Adrenal gland (tissue), 12 donors: ENCODE measurements around the gene AHI1. TPM values are rescaled to one million over a fixed set of nuclear protein-coding genes. Genes with fewer than 3 reads are reported as not detected.
A peak's percentile ranks its signal among the peaks of the same experiment; 100 is the strongest.

Experiments
- DNase-seq, 7 donors: peaks; one replicate each; pipeline ENCODE4 v3.0.0-alpha.2; 2019 to 2020
- H3K27ac ChIP-seq, 5 donors: fragments of 200-600 bp; sonication (generic) in 4 of 5; 1 replicate in 3 of 5; 2 replicates in 2 of 5; pipeline versions ENCODE4 v1.5.1 to v1.8.0; 2016 to 2020; ENCODE audit warnings: mild to moderate bottlenecking in 1 of 5
- H3K27me3 ChIP-seq: fragments of 200-600 bp; 2 replicates; pipeline ENCODE4 v1.8.0; 2021
- H3K36me3 ChIP-seq, 2 donors: fragments of 200-600 bp; replicated peaks in 1 of 2; 1 replicate in 1 of 2; 2 replicates in 1 of 2; pipeline versions ENCODE4 v1.5.1 to v1.8.0; 2018 to 2022
- H3K4me1 ChIP-seq, 2 donors: fragments of 200-600 bp; replicated peaks in 1 of 2; 1 replicate in 1 of 2; 2 replicates in 1 of 2; pipeline versions ENCODE4 v1.5.1 to v1.8.0; 2018 to 2021
- H3K4me3 ChIP-seq, 4 donors: fragments of 200-600 bp; sonication (generic) in 3 of 4; one replicate each; pipeline ENCODE4 v1.5.1; 2016 to 2018
- H3K9me3 ChIP-seq, 3 donors: fragments of 200-600 bp; sonication (generic) in 1 of 3; replicated peaks in 1 of 3; 1 replicate in 2 of 3; 2 replicates in 1 of 3; pipeline versions ENCODE4 v1.5.1 to v1.8.0; 2016 to 2021
- CTCF ChIP-seq, 6 experiments: fragments of 450-650 bp in 4 of 6; fragments of 200-600 bp in 2 of 6; sonication (generic) in 1 of 6; IDR thresholded peaks; 1 replicate in 5 of 6; 2 replicates in 1 of 6; pipeline versions ENCODE4 v1.5.1 to v1.8.0; 2016 to 2021; ENCODE audit warnings: antibody characterized with exemption in 6 of 6, mild to moderate bottlenecking in 2 of 6, moderate library complexity in 1 of 6
- POLR2A ChIP-seq, 2 donors: fragments of 450-650 bp; IDR thresholded peaks; one replicate each; pipeline ENCODE4 v1.6.1; 2017; ENCODE audit warnings: antibody characterized with exemption in 2 of 2, mild to moderate bottlenecking in 2 of 2, moderate library complexity in 1 of 2
- WGBS, 4 donors: extraction: QIAGEN DNeasy Blood & Tissue Kit in 2 of 4; methylation state at CpG; one replicate each; pipeline versions ENCODE4 v1.1.5 to v1.1.7; 2013 to 2017; 5-methylcytosine and 5-hydroxymethylcytosine counted together
- intact Hi-C, 2 donors: fragments of 100-400 bp; cut with DNase I; formaldehyde crosslinking; loops; one replicate each; pipeline versions ENCODE4 v1.14.1 to v1.15.0; 2022 to 2023
- polyA plus RNA-seq, 3 donors: library from polyadenylated mRNA; stranded (reverse); fragments of 200-250 nt in 2 of 3; fragments of 350-450 nt in 1 of 3; fragmentation: Illumina TruSeq in 1 of 3; extraction: RNeasy Lipid Tissue Mini Kit (QIAGEN cat#74804) in 1 of 3; gene quantifications; one replicate each; pipeline ENCODE4 v1.2.3, GENCODE V29; 2013 to 2014
- total RNA-seq, 9 donors: library from RNA; depleted of rRNA in 4 of 9; stranded (reverse); fragments of >200 nt in 4 of 9; fragments of 120-200 nt in 1 of 9; fragmentation: NEBNext Ultra II Directional in 1 of 9; extraction: Animal tissue kit (Norgen Biotek cat#: 25700) in 1 of 9; gene quantifications; one replicate each; pipeline versions ENCODE4 v1.1.0 to v1.2.4, GENCODE V29; 2013 to 2023
- donor health status: healthy with polysubstance abuse.
- donor health status: Bipolar disorder and iron deficiency.
- donor health status: DM: yes; HTN: yes; CAD: no.
- donor health status: DM: no; HTN: no; CAD: no.
- donor health status: DM: no; HTN: no; CAD: no.
- donor health status: DM: yes; HTN: yes; CAD: no.

AHI1 gene
- total and polyA plus RNA-seq, 12 donors, result 9.2 to 68.7 (median 35.4) TPM

- H3K27me3 ChIP-seq, result no peaks in the 10 kb centered on the region
- H3K9me3 ChIP-seq, result no peaks in the 10 kb centered on the region
- H3K27ac ChIP-seq, result no peak overlapping the region
- DNase-seq, result no peak
- no peak for TF ChIP-seq POLR2A (IDR thresholded peaks at IDR 0.05)
- H3K4me3 ChIP-seq, result no peak overlapping the region
- intact Hi-C loops, result no loop called here
- peaks cover 0 to 15% of the 10 kb centered on the region in 2 donors for H3K36me3 ChIP-seq
- no peaks in the 10 kb centered on the region for H3K4me1 ChIP-seq
- WGBS, 4 donors, result 72 to 88% (median 77%) methylated on average over 1 of the region's 1 CpG
Observed at GRCh38 chr6:135461208-135461607, 36.3 kb downstream of the AHI1 start.

- H3K36me3 ChIP-seq, result peaks cover 0 to 7% of the 10 kb centered on the region in 2 donors
- no peak overlapping the region for H3K27ac ChIP-seq
- H3K9me3 ChIP-seq, result no peaks in the 10 kb centered on the region
- no peaks in the 10 kb centered on the region for H3K27me3 ChIP-seq
- no peak overlapping the region for H3K4me3 ChIP-seq
- H3K4me1 ChIP-seq, result no peaks in the 10 kb centered on the region
- DNase-seq, result no peak
- TF ChIP-seq POLR2A (IDR thresholded peaks at IDR 0.05) (no peak), CTCF (IDR thresholded peaks at IDR 0.05) (no peak)
- intact Hi-C loops, result no loop called here
Observed at GRCh38 chr6:135458051-135458450, 39.5 kb downstream of the AHI1 start.

- no peaks in the 10 kb centered on the region for H3K4me1 ChIP-seq
- TF ChIP-seq CTCF (IDR thresholded peaks at IDR 0.05), result peak; percentile 40 to 77 (median 73)
- TF ChIP-seq POLR2A (IDR thresholded peaks at IDR 0.05), result no peak
- H3K9me3 ChIP-seq, result no peaks in the 10 kb centered on the region
- H3K27ac ChIP-seq, result no peak overlapping the region
- H3K4me3 ChIP-seq, result no peak overlapping the region
- 8 to 24% (median 14%) methylated on average over 2 of the region's 2 CpGs for WGBS, 4 donors
- DNase-seq, result no peak
- H3K27me3 ChIP-seq, result no peaks in the 10 kb centered on the region
- intact Hi-C loops, result no loop called here
- H3K36me3 ChIP-seq, result peaks cover 0 to 7% of the 10 kb centered on the region in 2 donors
Observed at GRCh38 chr6:135451617-135452190, 45.8 kb downstream of the AHI1 start.

- 84 to 91% (median 89%) methylated on average over 5 of the region's 5 CpGs for WGBS, 4 donors
- intact Hi-C loops, result no loop called here
- H3K4me3 ChIP-seq, result no peak overlapping the region
- H3K27me3 ChIP-seq, result no peaks in the 10 kb centered on the region
- H3K4me1 ChIP-seq, result no peaks in the 10 kb centered on the region
- TF ChIP-seq POLR2A (IDR thresholded peaks at IDR 0.05), result no peak
- no peak for TF ChIP-seq CTCF (IDR thresholded peaks at IDR 0.05)
- H3K27ac ChIP-seq, result no peak overlapping the region
- no peaks in the 10 kb centered on the region for H3K9me3 ChIP-seq
- no peak for DNase-seq
- H3K36me3 ChIP-seq, result peaks cover 0 to 11% of the 10 kb centered on the region in 2 donors
Observed at GRCh38 chr6:135449246-135449645, 48.3 kb downstream of the AHI1 start.

- Histone ChIP-seq H3K9me3 (no peaks in the 10 kb centered on the region), H3K36me3 (peaks cover 0 to 9% of the 10 kb centered on the region in 2 donors), H3K27me3 (no peaks in the 10 kb centered on the region), H3K4me1 (no peaks in the 10 kb centered on the region), H3K4me3 (no peak overlapping the region), H3K27ac (no peak overlapping the region)
- intact Hi-C loops, result no loop called here
- no peak for DNase-seq
- WGBS, 4 donors, result 71 to 87% (median 76%) methylated on average over 8 of the region's 8 CpGs
- no peak for TF ChIP-seq CTCF (IDR thresholded peaks at IDR 0.05)
- TF ChIP-seq POLR2A (IDR thresholded peaks at IDR 0.05), result no peak
Observed at GRCh38 chr6:135440087-135440792, 57.3 kb downstream of the AHI1 start.
